ENCODE measurements around the gene ZNF91. TPM values are rescaled to one million over a fixed set of nuclear protein-coding genes. Genes with fewer than 3 reads are reported as not detected.

Gene ZNF91
- total RNA-seq, 1 experiment from 2014 or later = 43.5 TPM

DNA sequence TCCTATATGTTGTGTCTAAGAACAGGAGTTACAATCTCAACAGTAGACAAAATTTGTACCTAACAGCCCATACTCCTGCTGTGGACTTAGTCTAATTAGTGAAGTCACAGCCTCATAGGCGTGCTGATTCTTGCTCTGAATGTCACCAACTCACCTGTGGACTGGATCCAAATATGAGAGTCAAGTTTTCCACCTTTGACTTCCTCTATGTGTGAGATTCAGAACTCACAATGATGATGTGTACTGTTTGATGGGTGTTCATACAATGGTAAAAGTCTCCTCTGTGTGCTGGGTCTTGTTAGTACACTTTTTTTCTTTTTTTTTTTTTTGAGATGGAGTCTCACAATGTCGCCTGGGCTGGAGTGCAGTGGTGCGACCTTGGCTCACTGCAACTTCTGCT, 7.8 kb upstream of the ZNF91 start:
- H4K91ac ChIP-seq (ENCODE audit: insufficient read length, low read depth, low read length) = no peak overlapping the region
- H4K20me1 ChIP-seq (ENCODE audit: control insufficient read depth, insufficient read depth, insufficient read length) = no peaks in the 10 kb centered on the region
- H3K9me3 Mint-ChIP-seq = no peaks in the 10 kb centered on the region
- DNase-seq = no peak
- TF ChIP-seq, protein P1, sequence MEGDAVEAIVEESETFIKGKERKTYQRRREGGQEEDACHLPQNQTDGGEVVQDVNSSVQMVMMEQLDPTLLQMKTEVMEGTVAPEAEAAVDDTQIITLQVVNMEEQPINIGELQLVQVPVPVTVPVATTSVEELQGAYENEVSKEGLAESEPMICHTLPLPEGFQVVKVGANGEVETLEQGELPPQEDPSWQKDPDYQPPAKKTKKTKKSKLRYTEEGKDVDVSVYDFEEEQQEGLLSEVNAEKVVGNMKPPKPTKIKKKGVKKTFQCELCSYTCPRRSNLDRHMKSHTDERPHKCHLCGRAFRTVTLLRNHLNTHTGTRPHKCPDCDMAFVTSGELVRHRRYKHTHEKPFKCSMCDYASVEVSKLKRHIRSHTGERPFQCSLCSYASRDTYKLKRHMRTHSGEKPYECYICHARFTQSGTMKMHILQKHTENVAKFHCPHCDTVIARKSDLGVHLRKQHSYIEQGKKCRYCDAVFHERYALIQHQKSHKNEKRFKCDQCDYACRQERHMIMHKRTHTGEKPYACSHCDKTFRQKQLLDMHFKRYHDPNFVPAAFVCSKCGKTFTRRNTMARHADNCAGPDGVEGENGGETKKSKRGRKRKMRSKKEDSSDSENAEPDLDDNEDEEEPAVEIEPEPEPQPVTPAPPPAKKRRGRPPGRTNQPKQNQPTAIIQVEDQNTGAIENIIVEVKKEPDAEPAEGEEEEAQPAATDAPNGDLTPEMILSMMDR (conservative IDR thresholded peaks at IDR 0.05) = no peak
- H3K36me3 Mint-ChIP-seq (ENCODE audit: insufficient read depth in 1 of 3, low read depth in 3 of 3) = peaks cover 68 to 78% (median 69%) of the 10 kb centered on the region in 3 experiments
- no peak overlapping the region for H2AFZ ChIP-seq (ENCODE audit: low read length)
- H3K23ac ChIP-seq (ENCODE audit: insufficient read length, low read depth, low read length) = no peak overlapping the region
- no peaks in the 10 kb centered on the region for H3K4me1 Mint-ChIP-seq
- H2BK5ac ChIP-seq (ENCODE audit: insufficient read length, low read length) = no peak overlapping the region
- H3K4me1 ChIP-seq (ENCODE audit: insufficient read depth, low read length) = no peaks in the 10 kb centered on the region
- H3K4me3 Mint-ChIP-seq = no peak overlapping the region; a peak in 1 of 5 replicates
- no peaks in the 10 kb centered on the region; the same call in 1 of the 2 replicates for H3K79me2 ChIP-seq (ENCODE audit: insufficient read depth, low read length)
- H3T11ph ChIP-seq (ENCODE audit: low read length) = no peak overlapping the region
- no peaks in the 10 kb centered on the region for H3K9me3 ChIP-seq (ENCODE audit: control insufficient read depth, low read depth, low read length)
- no peak overlapping the region for H3K9ac ChIP-seq (ENCODE audit: extremely low read depth, insufficient read length, low read length)
- no peak overlapping the region for H4K8ac ChIP-seq (replicated peaks; ENCODE audit: insufficient read length, low read depth, low read length)
- no peak overlapping the region for H2BK120ac ChIP-seq (ENCODE audit: low read depth, low read length, poor library complexity, severe bottlenecking)
- H3K4ac ChIP-seq (ENCODE audit: low read depth, low read length) = no peak overlapping the region
- no peak overlapping the region for H3K14ac ChIP-seq (ENCODE audit: insufficient read depth, low read length)
- no peak overlapping the region for H2AK5ac ChIP-seq (ENCODE audit: insufficient read length, low read length)
- H3K23me2 ChIP-seq (ENCODE audit: insufficient read length, low read depth, low read length, poor library complexity, severe bottlenecking) = no peaks in the 10 kb centered on the region
- H3K27me3 ChIP-seq (ENCODE audit: insufficient read depth, low read length) = no peaks in the 10 kb centered on the region
- H3K4me2 ChIP-seq (ENCODE audit: insufficient read depth, insufficient read length, low read length) = no peak overlapping the region
- WGBS (ENCODE audit: extremely low coverage, insufficient read length, low lambda C conversion rate) = no CpG with 5 or more reads among the region's 3 CpGs
- H4K5ac ChIP-seq (ENCODE audit: insufficient read length, low read depth, low read length) = no peak overlapping the region
- H3K27me3 Mint-ChIP-seq (ENCODE audit: low read depth) = no peaks in the 10 kb centered on the region
- no peak overlapping the region for H3K27ac ChIP-seq (ENCODE audit: insufficient read length, low read depth, low read length)
- no peak overlapping the region for H3K18ac ChIP-seq (ENCODE audit: insufficient read length, low read depth, low read length)
- H3K56ac ChIP-seq (ENCODE audit: insufficient read length, low read depth, low read length) = no peak overlapping the region
- no peaks in the 10 kb centered on the region for H3K79me1 ChIP-seq (ENCODE audit: insufficient read depth, low read depth, low read length, poor library complexity, severe bottlenecking)
- H2BK20ac ChIP-seq (ENCODE audit: low read depth, low read length, poor library complexity, severe bottlenecking) = no peak overlapping the region
- no peak overlapping the region for H3K27ac Mint-ChIP-seq
- no peak overlapping the region for H2BK12ac ChIP-seq (ENCODE audit: insufficient read length, low read depth, low read length)
- H2BK15ac ChIP-seq (ENCODE audit: low read depth, low read length) = no peak overlapping the region

Data from H9 (cell line).